ENCODE measurements around the gene DNAH17.

The DNAH17 gene

GRCh38 chr17:78576389-78577112 lies 645 bp downstream of the DNAH17 start:
- DNase-seq (ENCODE audit: extremely low spot score, insufficient read length, low read depth) (no peak), FAIRE-seq (no peak)

- no peak for DNase-seq (ENCODE audit: extremely low spot score, insufficient read length, low read depth)
These were observed 1.3 kb downstream of the DNAH17 start for GRCh38 chr17:78575899-78576298.

GRCh38 chr17:78575340-78575739 lies 1.9 kb downstream of the DNAH17 start:
- DNase-seq (ENCODE audit: extremely low spot score, insufficient read length, low read depth) = no peak
- no peak for FAIRE-seq

More at GRCh38 chr17:78575899-78576298, 1.3 kb downstream of the DNAH17 start:
- FAIRE-seq = no peak

- FAIRE-seq (no peak), DNase-seq (ENCODE audit: extremely low spot score, insufficient read length, low read depth) (no peak)
These were observed 3.2 kb downstream of the DNAH17 start for GRCh38 chr17:78573955-78574354.

- DNase-seq (ENCODE audit: extremely low spot score, insufficient read length, low read depth) = no peak
- no peak for FAIRE-seq
These were observed 4.7 kb downstream of the DNAH17 start for GRCh38 chr17:78572239-78573205.

- DNase-seq (ENCODE audit: extremely low spot score, insufficient read length, low read depth) = no peak
- no peak for FAIRE-seq
These were observed 5.9 kb downstream of the DNAH17 start for GRCh38 chr17:78571329-78571728.

GRCh38 chr17:78568494-78569115 lies 8.6 kb downstream of the DNAH17 start:
- FAIRE-seq = no peak
- DNase-seq (ENCODE audit: extremely low spot score, insufficient read length, low read depth) = no peak

- DNase-seq (ENCODE audit: extremely low spot score, insufficient read length, low read depth) (no peak), FAIRE-seq (no peak)
These were observed 9.2 kb downstream of the DNAH17 start for GRCh38 chr17:78567991-78568390.

- no peak for FAIRE-seq
These were observed 10.2 kb downstream of the DNAH17 start for GRCh38 chr17:78566947-78567346.

GRCh38 chr17:78563189-78564145 lies 13.7 kb downstream of the DNAH17 start:
- FAIRE-seq (no peak), DNase-seq (ENCODE audit: extremely low spot score, insufficient read length, low read depth) (no peak)

More at GRCh38 chr17:78566947-78567346, 10.2 kb downstream of the DNAH17 start:
- DNase-seq (ENCODE audit: extremely low spot score, insufficient read length, low read depth) = no peak

- FAIRE-seq (no peak), DNase-seq (ENCODE audit: extremely low spot score, insufficient read length, low read depth) (no peak)
These were observed 14.5 kb downstream of the DNAH17 start for GRCh38 chr17:78562734-78563133.

- DNase-seq (ENCODE audit: extremely low spot score, insufficient read length, low read depth) (no peak), FAIRE-seq (no peak)
These were observed 16.0 kb downstream of the DNAH17 start for GRCh38 chr17:78561166-78561565.

- no peak for DNase-seq (ENCODE audit: extremely low spot score, insufficient read length, low read depth)
- FAIRE-seq = no peak
These were observed 16.5 kb downstream of the DNAH17 start for GRCh38 chr17:78560731-78561130.

GRCh38 chr17:78559749-78560368 lies 17.3 kb downstream of the DNAH17 start:
- DNase-seq (ENCODE audit: extremely low spot score, insufficient read length, low read depth) (no peak), FAIRE-seq (no peak)

- FAIRE-seq (no peak), DNase-seq (ENCODE audit: extremely low spot score, insufficient read length, low read depth) (no peak)
These were observed 18.2 kb downstream of the DNAH17 start for GRCh38 chr17:78558989-78559388.

- FAIRE-seq (no peak), DNase-seq (ENCODE audit: extremely low spot score, insufficient read length, low read depth) (no peak)
These were observed 18.9 kb downstream of the DNAH17 start for GRCh38 chr17:78558181-78558850.

- DNase-seq (ENCODE audit: extremely low spot score, insufficient read length, low read depth) (no peak), FAIRE-seq (no peak)
These were observed 19.6 kb downstream of the DNAH17 start for GRCh38 chr17:78557598-78558039.

- DNase-seq (ENCODE audit: extremely low spot score, insufficient read length, low read depth) (no peak), FAIRE-seq (no peak)
These were observed 20.4 kb downstream of the DNAH17 start for GRCh38 chr17:78556812-78557211.
